Neural progenitor cell (in vitro differentiated cells): Measurements from ENCODE around the gene C1orf226.

Experiments used
- EZH2 ChIP-seq: fragments of 200-600 bp; sonication (generic); IDR thresholded peaks from 2 replicates; pipeline ENCODE4 v1.6.1; 2017; ENCODE audit warnings: antibody characterized with exemption, mild to moderate bottlenecking, moderate library complexity
- TF ChIP-seq, protein P1 (sequence below): fragments of 200-600 bp; sonication (generic); IDR thresholded peaks from 2 replicates; pipeline ENCODE4 v1.5.1; 2017; ENCODE audit warnings: antibody characterized with exemption, mild to moderate bottlenecking

GRCh38 chr1:162335126-162335525 is 46.4 kb upstream of the C1orf226 start:
- TF ChIP-seq, protein P1, sequence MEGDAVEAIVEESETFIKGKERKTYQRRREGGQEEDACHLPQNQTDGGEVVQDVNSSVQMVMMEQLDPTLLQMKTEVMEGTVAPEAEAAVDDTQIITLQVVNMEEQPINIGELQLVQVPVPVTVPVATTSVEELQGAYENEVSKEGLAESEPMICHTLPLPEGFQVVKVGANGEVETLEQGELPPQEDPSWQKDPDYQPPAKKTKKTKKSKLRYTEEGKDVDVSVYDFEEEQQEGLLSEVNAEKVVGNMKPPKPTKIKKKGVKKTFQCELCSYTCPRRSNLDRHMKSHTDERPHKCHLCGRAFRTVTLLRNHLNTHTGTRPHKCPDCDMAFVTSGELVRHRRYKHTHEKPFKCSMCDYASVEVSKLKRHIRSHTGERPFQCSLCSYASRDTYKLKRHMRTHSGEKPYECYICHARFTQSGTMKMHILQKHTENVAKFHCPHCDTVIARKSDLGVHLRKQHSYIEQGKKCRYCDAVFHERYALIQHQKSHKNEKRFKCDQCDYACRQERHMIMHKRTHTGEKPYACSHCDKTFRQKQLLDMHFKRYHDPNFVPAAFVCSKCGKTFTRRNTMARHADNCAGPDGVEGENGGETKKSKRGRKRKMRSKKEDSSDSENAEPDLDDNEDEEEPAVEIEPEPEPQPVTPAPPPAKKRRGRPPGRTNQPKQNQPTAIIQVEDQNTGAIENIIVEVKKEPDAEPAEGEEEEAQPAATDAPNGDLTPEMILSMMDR: no peak
- TF ChIP-seq EZH2: no peak
